Spleen (tissue), 7 donors: Measurements from ENCODE around the gene ARL14.

Experiments used
- POLR2AphosphoS5 ChIP-seq, 3 donors: sonication (generic); formaldehyde crosslinking; IDR thresholded peaks; one replicate each; pipeline ENCODE4 v1.5.1; 2017; ENCODE audit warnings: antibody characterized with exemption in 3 of 3
- TF ChIP-seq, protein P1 (sequence below), 11 experiments: fragments of 200-600 bp in 7 of 11; fragments of 450-650 bp in 4 of 11; sonication (generic) in 4 of 11; IDR thresholded peaks in 8 of 11; conservative IDR thresholded peaks in 3 of 11; 1 replicate in 7 of 11; 2 replicates in 4 of 11; pipeline versions ENCODE4 v1.4.0 to v1.8.0; 2016 to 2021; ENCODE audit warnings: antibody characterized with exemption in 11 of 11, inconsistent platforms in 4 of 11, mild to moderate bottlenecking in 1 of 11
- donor health status: DM: no; HTN: no; CAD: no; lungs with moderate emphysema.
- donor health status: DM: no; HTN: no; CAD: no.
- donor health status: DM: no; HTN: no; CAD: no.

DNA sequence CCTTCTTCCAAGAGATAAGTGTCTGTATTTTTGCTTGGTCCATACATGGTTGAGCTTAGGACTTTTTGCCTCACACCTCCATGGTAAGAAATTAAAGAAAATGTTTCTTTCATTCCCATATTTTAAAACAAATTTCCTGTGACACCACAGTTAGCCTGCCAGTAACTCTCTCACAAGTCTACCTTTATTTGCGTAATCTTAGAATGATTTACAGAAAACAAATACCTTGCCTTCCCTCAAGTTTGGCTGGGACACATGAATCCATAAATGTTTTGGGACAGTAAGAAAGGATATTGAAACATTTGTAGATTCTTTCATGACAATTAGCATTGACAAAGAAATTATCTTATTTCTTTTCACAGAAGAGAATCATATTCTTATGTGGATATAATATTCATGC, 3.8 kb upstream of the ARL14 start:
- TF ChIP-seq, protein P1, sequence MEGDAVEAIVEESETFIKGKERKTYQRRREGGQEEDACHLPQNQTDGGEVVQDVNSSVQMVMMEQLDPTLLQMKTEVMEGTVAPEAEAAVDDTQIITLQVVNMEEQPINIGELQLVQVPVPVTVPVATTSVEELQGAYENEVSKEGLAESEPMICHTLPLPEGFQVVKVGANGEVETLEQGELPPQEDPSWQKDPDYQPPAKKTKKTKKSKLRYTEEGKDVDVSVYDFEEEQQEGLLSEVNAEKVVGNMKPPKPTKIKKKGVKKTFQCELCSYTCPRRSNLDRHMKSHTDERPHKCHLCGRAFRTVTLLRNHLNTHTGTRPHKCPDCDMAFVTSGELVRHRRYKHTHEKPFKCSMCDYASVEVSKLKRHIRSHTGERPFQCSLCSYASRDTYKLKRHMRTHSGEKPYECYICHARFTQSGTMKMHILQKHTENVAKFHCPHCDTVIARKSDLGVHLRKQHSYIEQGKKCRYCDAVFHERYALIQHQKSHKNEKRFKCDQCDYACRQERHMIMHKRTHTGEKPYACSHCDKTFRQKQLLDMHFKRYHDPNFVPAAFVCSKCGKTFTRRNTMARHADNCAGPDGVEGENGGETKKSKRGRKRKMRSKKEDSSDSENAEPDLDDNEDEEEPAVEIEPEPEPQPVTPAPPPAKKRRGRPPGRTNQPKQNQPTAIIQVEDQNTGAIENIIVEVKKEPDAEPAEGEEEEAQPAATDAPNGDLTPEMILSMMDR (IDR thresholded peaks at IDR 0.05 in 8 of 11, conservative IDR thresholded peaks at IDR 0.05 in 3 of 11), result no peak
- no peak for TF ChIP-seq POLR2AphosphoS5 (IDR thresholded peaks at IDR 0.05)
